ENCODE results near the gene DNAI4. TPM values are rescaled to one million over a fixed set of nuclear protein-coding genes. Genes with fewer than 3 reads are reported as not detected.
A peak's percentile ranks its signal among the peaks of the same experiment; 100 is the strongest.

DNAI4 gene
- total and polyA plus RNA-seq, 2 experiments from 2014 or later, result 0.90 to 3.8 TPM

- TF ChIP-seq EZH2 (IDR thresholded peaks at IDR 0.05; ENCODE audit: low read depth, unreplicated experiment), result no peak
- TF ChIP-seq CREB1 (CRISPR knock-in tag; IDR thresholded peaks at IDR 0.05; ENCODE audit: low read depth), result no peak
- TF ChIP-seq, protein P1, sequence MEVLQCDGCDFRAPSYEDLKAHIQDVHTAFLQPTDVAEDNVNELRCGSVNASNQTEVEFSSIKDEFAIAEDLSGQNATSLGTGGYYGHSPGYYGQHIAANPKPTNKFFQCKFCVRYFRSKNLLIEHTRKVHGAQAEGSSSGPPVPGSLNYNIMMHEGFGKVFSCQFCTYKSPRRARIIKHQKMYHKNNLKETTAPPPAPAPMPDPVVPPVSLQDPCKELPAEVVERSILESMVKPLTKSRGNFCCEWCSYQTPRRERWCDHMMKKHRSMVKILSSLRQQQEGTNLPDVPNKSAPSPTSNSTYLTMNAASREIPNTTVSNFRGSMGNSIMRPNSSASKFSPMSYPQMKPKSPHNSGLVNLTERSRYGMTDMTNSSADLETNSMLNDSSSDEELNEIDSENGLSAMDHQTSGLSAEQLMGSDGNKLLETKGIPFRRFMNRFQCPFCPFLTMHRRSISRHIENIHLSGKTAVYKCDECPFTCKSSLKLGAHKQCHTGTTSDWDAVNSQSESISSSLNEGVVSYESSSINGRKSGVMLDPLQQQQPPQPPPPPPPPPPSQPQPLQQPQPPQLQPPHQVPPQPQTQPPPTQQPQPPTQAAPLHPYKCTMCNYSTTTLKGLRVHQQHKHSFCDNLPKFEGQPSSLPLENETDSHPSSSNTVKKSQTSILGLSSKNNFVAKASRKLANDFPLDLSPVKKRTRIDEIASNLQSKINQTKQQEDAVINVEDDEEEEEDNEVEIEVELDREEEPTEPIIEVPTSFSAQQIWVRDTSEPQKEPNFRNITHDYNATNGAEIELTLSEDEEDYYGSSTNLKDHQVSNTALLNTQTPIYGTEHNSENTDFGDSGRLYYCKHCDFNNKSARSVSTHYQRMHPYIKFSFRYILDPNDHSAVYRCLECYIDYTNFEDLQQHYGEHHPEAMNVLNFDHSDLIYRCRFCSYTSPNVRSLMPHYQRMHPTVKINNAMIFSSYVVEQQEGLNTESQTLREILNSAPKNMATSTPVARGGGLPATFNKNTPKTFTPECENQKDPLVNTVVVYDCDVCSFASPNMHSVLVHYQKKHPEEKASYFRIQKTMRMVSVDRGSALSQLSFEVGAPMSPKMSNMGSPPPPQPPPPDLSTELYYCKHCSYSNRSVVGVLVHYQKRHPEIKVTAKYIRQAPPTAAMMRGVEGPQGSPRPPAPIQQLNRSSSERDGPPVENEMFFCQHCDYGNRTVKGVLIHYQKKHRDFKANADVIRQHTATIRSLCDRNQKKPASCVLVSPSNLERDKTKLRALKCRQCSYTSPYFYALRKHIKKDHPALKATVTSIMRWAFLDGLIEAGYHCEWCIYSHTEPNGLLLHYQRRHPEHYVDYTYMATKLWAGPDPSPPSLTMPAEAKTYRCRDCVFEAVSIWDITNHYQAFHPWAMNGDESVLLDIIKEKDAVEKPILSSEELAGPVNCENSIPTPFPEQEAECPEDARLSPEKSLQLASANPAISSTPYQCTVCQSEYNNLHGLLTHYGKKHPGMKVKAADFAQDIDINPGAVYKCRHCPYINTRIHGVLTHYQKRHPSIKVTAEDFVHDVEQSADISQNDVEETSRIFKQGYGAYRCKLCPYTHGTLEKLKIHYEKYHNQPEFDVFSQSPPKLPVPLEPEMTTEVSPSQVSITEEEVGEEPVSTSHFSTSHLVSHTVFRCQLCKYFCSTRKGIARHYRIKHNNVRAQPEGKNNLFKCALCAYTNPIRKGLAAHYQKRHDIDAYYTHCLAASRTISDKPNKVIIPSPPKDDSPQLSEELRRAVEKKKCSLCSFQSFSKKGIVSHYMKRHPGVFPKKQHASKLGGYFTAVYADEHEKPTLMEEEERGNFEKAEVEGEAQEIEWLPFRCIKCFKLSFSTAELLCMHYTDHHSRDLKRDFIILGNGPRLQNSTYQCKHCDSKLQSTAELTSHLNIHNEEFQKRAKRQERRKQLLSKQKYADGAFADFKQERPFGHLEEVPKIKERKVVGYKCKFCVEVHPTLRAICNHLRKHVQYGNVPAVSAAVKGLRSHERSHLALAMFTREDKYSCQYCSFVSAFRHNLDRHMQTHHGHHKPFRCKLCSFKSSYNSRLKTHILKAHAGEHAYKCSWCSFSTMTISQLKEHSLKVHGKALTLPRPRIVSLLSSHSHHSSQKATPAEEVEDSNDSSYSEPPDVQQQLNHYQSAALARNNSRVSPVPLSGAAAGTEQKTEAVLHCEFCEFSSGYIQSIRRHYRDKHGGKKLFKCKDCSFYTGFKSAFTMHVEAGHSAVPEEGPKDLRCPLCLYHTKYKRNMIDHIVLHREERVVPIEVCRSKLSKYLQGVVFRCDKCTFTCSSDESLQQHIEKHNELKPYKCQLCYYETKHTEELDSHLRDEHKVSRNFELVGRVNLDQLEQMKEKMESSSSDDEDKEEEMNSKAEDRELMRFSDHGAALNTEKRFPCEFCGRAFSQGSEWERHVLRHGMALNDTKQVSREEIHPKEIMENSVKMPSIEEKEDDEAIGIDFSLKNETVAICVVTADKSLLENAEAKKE (CRISPR knock-in tag; IDR thresholded peaks at IDR 0.05), result no peak
- TF ChIP-seq ZNF331 (CRISPR knock-in tag; IDR thresholded peaks at IDR 0.05; ENCODE audit: low read depth), result no peak
- TF ChIP-seq JUNB (IDR thresholded peaks at IDR 0.05; ENCODE audit: unreplicated experiment), result no peak
- TF ChIP-seq ZNF114 (CRISPR knock-in tag; IDR thresholded peaks at IDR 0.05), result no peak
Measured at GRCh38 chr1:66767626-66768025, 157.0 kb downstream of the DNAI4 start (continued).

DNA sequence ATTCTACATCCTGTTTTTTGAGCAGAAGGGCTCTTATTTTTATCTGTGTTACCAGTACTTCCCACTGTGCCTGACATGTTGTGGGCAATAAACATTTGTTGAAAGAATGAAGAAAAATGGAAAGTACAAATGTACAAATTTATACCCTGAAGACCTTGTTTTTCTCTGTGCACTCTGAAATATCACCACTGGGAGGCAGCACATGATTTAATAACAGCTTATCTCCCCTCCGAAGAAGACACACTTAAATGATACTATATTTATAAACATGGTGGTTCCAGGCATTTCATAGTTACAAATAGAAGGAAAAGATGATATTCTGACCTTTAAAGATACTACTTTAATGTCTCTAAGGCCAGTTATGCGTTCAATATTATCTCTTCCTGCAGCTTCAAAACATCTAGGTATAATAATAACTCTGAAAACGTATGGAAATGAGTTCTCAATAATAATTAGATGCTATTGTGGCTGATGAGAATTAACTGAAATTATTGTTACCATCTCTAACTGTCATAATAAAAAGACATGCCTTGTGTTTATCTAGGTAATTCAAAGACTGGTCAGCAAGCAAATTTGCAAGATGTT, 159.6 kb downstream of the DNAI4 start:
- H3K4me1 ChIP-seq (ENCODE audit: insufficient read depth), result no peaks in the 10 kb centered on the region
- no peaks in the 10 kb centered on the region for H3K79me2 ChIP-seq (replicated peaks; ENCODE audit: insufficient read depth)
- no peaks in the 10 kb centered on the region for H3F3A ChIP-seq (replicated peaks; ENCODE audit: low read depth)
- no peak for ATAC-seq
- H3K4me3 ChIP-seq, result no peak overlapping the region
- H3K9me3 Mint-ChIP-seq, result no peaks in the 10 kb centered on the region
- peaks cover 3% of the 10 kb centered on the region for H3K27me3 Mint-ChIP-seq (ENCODE audit: insufficient read depth, low read depth, poor library complexity)
- H2AFZ ChIP-seq, result no peak overlapping the region
- H3K4me1 Mint-ChIP-seq, result no peaks in the 10 kb centered on the region
- TF ChIP-seq, protein P2, sequence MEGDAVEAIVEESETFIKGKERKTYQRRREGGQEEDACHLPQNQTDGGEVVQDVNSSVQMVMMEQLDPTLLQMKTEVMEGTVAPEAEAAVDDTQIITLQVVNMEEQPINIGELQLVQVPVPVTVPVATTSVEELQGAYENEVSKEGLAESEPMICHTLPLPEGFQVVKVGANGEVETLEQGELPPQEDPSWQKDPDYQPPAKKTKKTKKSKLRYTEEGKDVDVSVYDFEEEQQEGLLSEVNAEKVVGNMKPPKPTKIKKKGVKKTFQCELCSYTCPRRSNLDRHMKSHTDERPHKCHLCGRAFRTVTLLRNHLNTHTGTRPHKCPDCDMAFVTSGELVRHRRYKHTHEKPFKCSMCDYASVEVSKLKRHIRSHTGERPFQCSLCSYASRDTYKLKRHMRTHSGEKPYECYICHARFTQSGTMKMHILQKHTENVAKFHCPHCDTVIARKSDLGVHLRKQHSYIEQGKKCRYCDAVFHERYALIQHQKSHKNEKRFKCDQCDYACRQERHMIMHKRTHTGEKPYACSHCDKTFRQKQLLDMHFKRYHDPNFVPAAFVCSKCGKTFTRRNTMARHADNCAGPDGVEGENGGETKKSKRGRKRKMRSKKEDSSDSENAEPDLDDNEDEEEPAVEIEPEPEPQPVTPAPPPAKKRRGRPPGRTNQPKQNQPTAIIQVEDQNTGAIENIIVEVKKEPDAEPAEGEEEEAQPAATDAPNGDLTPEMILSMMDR (conservative IDR thresholded peaks at IDR 0.05; ENCODE audit: low read depth in 2 of 2), result peak; percentile 73 to 93
- no peak for TF ChIP-seq NANOG (IDR thresholded peaks at IDR 0.05; ENCODE audit: borderline replicate concordance)
- no peaks in the 10 kb centered on the region for H3K36me3 ChIP-seq (ENCODE audit: insufficient read depth)
- no peaks in the 10 kb centered on the region for H3K9me2 ChIP-seq (ENCODE audit: insufficient read depth)
- no peaks in the 10 kb centered on the region for H3K36me3 Mint-ChIP-seq (ENCODE audit: low read depth)
- H4K20me1 ChIP-seq (replicated peaks; ENCODE audit: insufficient read depth), result no peaks in the 10 kb centered on the region
- DNase-seq (ENCODE audit: low spot score), result peak; percentile 40
- no peak overlapping the region for H3K4me2 ChIP-seq
- no peaks in the 10 kb centered on the region for H3K27me3 ChIP-seq (ENCODE audit: insufficient read depth)
- H3K27ac Mint-ChIP-seq, result no peak overlapping the region
- H3K4me3 Mint-ChIP-seq, result no peak overlapping the region
- H3K27ac ChIP-seq (ENCODE audit: low read depth), result no peak overlapping the region

Other genes starting within 250 kb of the DNAI4 start
- gene DYNLT5, start 172.4 kb downstream of the DNAI4 start, total RNA-seq (2014; rRNA removed; shearing (Covaris generic)), result 2.6 and 2.8 TPM in 2 replicates
- gene DYNLT5, start 172.4 kb downstream of the DNAI4 start, polyA plus RNA-seq (2016; fragmentation: Nextera tagmentation; extraction: Ambion mirVana), result 0.95 and 1.3 TPM in 2 replicates
- gene INSL5, start 123.6 kb downstream of the DNAI4 start, total RNA-seq (2014; rRNA removed; shearing (Covaris generic)), result not detected in 2 replicates
- gene INSL5, start 123.6 kb downstream of the DNAI4 start, polyA plus RNA-seq (2016; fragmentation: Nextera tagmentation; extraction: Ambion mirVana), result not detected in 2 replicates
- gene MIER1, start 134 bp upstream of the DNAI4 start, total RNA-seq (2014; rRNA removed; shearing (Covaris generic)), result 34.1 and 38.2 TPM in 2 replicates
- gene MIER1, start 134 bp upstream of the DNAI4 start, polyA plus RNA-seq (2016; fragmentation: Nextera tagmentation; extraction: Ambion mirVana), result 64.8 and 72.8 TPM in 2 replicates
- gene SLC35D1, start 129.3 kb upstream of the DNAI4 start, total RNA-seq (2014; rRNA removed; shearing (Covaris generic)), result 2.8 and 3.0 TPM in 2 replicates
- 0.68 and 0.82 TPM in 2 replicates for gene SLC35D1, start 129.3 kb upstream of the DNAI4 start, polyA plus RNA-seq (2016; fragmentation: Nextera tagmentation; extraction: Ambion mirVana)
- gene C1orf141, start 210.1 kb upstream of the DNAI4 start, total RNA-seq (2014; rRNA removed; shearing (Covaris generic)), result not detected in 2 replicates
- gene C1orf141, start 210.1 kb upstream of the DNAI4 start, polyA plus RNA-seq (2016; fragmentation: Nextera tagmentation; extraction: Ambion mirVana), result not detected in 2 replicates
- gene IL23R, start 241.6 kb upstream of the DNAI4 start, total RNA-seq (2014; rRNA removed; shearing (Covaris generic)), result not detected in 2 replicates
- gene IL23R, start 241.6 kb upstream of the DNAI4 start, polyA plus RNA-seq (2016; fragmentation: Nextera tagmentation; extraction: Ambion mirVana), result not detected in 2 replicates